HG02973 (cell line): Measurements from ENCODE around the gene PPP2R1B.

Experiments used
- ATAC-seq: cut with Tn5 transposase; IDR thresholded peaks from one replicate; pipeline ENCODE4 v1.9.1; 2021; ENCODE audit warnings: moderate library complexity; ENCODE audit not compliant: unreplicated experiment

The PPP2R1B gene

GRCh38 chr11:111765984-111766833 is at the start of gene PPP2R1B:
Gene PPP2R1B (minus strand): TSS chr11:111766389. CDS start chr11:111766361, 28 bp downstream.
- peak; percentile 88 for ATAC-seq

DNA sequence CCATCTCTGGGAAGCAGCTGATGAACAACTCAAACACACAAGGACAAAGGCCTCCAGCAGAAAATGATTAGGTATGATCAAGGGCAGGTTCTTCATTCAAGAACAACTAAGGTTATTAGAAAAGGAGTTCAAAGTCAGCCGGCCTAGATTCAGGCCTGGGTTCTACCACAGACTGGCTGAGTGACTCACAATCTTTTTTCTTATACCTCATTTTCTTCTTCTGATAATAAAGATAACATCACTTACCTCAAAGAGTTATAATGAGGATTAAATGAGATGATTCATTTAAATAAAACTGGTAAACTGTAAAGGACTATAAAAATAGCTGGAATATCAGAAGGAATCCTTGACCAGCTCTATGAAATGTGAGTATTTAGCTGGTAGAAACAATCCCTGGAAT is 49.3 kb upstream of the PPP2R1B start:
- ATAC-seq: no peak

DNA sequence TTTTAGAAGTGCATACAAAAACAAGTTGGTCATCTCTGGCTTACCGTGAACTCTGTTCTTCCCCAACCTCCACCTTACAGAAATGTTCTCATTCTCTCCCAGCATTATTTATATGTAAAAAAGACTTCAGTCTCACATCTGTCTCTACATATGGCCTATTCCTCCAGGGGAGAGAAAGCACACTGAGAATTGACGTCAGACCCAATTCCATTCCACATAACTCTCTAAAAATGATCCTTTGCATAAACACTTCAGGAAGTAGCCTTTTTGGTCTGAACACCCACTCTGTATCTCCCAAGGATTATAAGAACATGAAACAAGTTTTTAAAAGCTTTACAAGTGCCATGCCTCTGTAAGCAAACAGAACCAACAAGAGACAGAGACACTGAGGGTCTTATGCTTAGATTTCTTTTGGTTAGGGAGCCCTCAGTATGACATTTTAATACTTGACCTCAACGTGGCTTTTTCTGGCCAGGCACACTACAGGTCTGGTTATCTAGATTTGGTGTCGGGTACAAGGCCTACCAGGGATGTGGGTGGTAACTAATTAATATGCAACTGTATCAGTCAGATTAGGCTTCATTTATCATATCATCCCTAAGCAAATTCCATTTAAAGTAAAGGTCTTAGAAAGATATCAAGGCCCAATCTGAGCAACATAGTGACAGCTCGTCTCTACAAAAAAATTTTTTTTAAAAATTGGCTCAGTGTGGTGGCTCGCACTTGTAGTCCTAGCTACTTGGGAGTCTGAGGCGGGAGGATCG is 48.5 kb upstream of the PPP2R1B start:
- no peak for ATAC-seq

- no peak for ATAC-seq
These were observed 47.9 kb upstream of the PPP2R1B start for GRCh38 chr11:111814106-111814505.

DNA sequence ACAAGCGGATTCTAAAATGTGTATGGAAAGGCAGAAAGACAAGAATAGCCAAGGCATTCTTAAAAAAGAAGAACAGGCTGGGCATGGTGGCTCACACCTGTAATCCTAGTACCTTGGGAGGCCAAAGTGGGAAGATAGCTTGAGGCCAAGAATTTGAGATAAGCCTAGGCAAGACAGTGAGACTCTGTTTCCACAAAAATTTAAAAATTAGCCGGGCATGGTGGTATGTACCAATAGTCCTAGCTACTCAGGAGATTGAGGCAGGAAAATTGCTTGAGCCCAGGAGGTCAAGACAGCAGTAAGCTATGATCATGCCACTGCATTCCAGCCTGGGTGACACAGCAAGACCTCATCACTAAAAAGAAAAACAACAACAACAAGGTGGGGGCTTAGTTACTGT is 46.0 kb upstream of the PPP2R1B start:
- ATAC-seq: no peak

DNA sequence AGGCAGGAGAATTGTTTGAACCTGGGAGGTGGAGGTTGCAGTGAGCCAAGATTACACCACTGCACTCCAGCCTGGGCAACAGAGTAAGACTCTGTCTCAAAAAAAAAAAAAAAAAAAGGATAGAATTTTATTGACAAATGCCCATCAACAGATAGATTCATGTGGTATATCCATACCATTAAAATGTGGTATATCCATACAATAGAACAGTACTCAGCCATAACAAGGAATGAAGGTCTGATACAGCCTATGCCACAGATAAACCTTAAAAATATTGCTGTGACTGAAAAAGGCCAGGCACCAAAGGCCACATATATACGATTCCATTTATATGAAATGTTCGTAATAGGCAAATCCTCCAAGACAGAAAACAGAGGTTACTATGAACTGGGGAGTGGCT is 45.3 kb upstream of the PPP2R1B start:
- no peak for ATAC-seq

DNA sequence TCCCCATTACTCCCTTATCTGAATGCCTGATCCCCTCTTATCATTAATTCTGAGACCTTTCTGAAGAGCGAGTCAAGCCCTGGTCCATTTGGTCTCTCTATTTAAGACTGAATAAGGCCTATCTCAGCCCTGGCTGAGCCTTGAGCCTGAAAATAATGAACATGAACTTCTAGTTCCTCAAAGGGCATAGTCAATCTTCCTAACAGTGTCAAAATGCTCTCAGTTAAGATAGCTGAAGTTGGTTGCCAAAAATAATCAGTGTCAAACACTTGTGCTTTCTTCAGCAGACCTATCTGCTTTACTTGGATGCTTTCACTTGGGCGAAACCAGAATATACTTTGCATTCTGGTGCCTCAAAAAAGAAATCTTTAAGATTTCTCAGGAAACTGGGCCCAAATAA is 42.6 kb upstream of the PPP2R1B start:
- no peak for ATAC-seq

DNA sequence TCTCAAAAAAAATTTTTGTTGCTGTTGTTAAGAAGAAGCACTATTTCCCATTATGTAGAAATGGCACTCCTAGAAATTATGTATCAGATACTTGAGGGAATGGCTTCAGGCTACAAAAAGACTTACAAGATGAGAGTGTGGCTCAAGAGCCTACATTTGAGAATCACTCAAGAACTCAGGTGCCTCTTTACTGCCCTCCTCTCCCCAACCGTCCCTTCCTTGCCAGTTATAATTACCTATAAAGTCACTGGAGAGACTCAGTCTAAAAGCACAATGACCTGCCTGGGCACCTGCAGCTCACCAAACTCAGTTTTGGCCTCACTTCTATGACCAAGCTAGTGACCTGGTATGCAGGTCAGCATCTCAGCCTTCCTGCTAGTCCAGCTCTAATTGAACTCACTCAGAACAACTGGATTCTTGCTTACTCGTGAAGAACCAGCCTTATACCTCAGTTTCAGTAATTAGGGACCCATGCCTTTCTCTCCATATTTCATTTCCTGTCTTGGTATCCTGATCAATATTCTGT is 41.9 kb upstream of the PPP2R1B start:
- no peak for ATAC-seq

DNA sequence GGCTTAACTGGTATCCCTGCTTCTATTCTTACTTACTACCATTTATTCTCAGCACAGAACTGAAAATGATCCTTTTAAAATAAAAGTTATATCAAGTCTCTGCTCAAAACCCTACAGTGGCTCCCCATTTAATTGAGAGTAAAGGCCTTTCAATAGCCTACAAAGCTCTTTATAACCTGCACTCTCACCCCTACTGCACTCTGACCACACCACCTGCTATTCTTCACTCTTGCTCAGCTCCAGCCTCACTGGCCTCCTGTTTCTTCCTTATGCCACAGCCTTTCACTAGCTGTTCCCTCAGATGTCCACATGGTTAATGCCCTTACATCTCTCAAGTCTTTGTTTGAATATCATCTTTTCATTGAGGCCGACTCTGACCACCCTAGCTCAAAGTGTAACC is 40.9 kb upstream of the PPP2R1B start:
- no peak for ATAC-seq

GRCh38 chr11:111801135-111801534 is 34.9 kb upstream of the PPP2R1B start:
- no peak for ATAC-seq

DNA sequence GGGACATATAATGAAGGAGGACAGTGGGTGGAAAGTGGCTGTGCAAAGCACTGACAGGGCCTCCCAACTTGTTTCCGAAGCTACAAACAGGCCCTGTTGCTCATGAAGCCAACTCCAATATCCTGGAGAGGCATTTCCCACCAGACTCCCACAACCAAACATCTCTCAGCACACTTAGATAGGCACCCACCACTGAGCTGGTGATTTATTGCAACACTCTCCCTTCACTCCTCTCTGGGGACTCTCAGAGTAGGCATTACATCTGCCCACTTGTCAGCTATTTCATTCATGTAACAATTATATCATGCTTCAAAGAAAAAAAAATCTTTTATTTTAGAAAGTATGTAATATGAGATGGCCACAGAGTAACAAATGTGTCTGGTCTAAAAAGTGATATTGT is 32.1 kb upstream of the PPP2R1B start:
- no peak for ATAC-seq

- ATAC-seq: no peak
These were observed 31.0 kb upstream of the PPP2R1B start for GRCh38 chr11:111797145-111797581.

DNA sequence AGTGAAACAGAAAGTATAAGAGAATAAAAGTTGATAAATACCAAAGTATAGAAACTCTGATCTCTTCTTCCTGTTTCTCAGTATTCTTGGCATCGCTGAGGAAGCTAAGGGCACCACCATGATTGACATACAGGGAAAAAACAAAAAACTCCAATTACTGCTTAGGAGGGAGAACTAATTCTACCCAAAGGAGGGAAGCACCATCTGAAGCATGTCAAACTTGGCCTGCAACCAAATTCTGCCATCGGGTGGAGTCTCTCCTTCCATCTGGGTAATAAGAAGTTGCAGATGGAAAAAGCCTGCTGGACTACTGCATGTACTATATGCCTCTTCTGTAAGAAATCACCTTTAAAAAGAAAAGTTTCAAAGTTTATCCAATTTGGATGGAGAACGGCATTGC is 30.5 kb upstream of the PPP2R1B start:
- ATAC-seq: no peak

DNA sequence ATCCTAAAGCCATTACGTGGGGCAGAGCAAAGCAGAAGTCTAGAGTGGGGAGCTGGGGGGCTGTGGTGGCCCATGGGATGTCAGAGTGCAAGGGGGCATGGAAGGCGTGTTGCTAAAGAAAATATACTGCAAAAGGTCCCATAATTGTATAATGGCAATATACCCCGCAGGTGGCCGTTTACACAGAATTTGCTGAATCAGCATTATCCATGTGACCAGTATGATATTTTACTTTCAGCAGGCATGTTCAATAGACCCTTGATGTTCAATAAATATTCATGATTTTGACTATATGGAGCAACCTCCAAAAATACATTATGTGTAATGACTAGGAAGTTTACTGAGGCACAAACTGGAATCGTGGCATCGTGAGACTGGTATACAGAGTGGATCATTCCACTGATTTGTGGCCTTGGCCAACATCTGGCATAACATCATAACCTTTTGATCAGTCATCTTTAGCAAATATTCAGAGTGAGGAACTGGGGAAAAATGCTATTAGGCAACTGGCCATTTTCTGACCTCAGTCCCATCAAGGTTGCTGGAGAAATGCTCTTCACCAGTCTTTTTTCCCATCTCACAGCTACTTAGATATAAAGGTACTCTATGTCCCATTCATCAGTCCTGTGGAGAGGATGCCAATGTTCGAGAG is 29.3 kb upstream of the PPP2R1B start:
- ATAC-seq: no peak

DNA sequence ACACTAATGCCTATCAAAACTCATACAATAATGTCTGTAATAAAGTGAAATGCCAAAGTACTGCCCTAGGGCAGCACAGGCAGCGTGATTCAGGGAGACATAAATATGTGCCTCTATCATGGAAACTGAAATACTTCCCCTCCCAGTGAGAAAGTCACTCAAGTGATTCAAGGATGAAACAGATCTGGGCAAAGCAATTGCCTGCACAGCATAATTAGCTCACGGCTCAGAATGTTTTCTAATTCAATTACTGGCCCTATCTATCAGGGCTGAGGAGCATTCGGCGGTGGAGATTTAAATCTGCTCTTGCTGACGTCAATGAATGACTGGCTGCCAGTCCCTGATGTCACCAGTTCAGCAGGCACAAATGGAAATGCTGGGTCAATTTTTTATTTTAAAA is 27.7 kb upstream of the PPP2R1B start:
- ATAC-seq: no peak

GRCh38 chr11:111792955-111793500 is 26.8 kb upstream of the PPP2R1B start:
- no peak for ATAC-seq

- no peak for ATAC-seq
These were observed 26.1 kb upstream of the PPP2R1B start for GRCh38 chr11:111792314-111792713.

DNA sequence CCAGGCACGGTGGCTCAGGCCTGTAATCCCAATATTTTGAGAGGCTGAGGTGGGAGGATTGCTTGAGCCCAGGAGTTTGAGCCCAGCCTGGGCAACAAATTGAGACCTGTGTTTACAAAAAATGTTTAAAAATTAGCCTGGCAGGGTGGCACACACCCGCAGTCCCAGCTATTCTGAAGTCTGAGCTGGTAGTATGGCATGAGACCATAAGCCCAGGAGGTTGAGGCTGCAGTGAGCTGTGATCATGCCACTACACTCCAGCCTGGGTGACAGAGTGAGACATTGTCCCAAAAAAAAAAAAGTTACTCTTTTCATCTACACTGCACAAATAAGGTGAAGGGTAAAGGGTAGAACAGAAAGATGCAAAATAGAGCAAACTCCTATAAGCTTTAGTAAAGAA is 22.3 kb upstream of the PPP2R1B start:
- ATAC-seq: no peak

DNA sequence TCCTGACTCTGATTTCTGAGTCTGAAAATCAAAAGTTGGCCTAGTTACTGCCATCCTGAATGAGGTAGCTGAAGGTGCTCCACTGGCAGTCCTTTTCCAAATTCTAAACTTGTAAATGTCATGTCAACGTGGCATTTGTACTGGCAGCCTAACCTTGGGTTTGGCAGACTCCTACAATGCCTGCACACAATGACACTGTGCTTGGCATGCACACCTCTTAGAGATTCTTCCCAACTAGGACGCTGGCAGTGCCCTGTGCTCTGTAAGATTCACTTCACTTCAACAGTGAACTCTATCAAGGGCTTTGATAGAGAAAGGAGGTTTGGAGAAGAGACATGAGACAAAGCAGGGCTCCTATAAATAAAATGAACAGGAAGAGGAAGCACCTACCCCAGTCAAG is 21.9 kb upstream of the PPP2R1B start:
- ATAC-seq: no peak

GRCh38 chr11:111785886-111786412 is 19.8 kb upstream of the PPP2R1B start:
- no peak for ATAC-seq

DNA sequence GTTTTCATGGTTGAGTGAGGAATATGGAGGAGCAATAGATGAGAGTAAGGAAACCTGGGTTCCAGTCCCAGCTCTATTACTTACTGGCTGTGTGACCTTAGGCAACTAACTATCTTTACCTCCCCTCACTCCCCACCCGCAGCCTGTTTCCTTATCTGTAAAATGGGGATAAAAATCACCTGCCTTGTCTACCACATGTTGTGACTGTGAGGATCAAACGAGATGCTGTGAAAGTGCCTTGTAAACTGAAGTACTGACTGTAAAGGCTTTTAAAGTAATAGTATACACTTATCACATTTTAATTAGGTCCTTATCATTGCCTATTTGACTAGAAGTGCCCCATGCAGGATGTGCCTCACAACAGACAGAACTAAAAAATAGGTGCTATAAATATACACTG is 18.9 kb upstream of the PPP2R1B start:
- no peak for ATAC-seq
